Prostate gland (tissue), 2 donors: ENCODE results near the gene ARPP19.

Experiments
- CTCF ChIP-seq, 4 experiments: fragments of 200-600 bp in 2 of 4; fragments of 450-650 bp in 2 of 4; sonication (generic) in 2 of 4; IDR thresholded peaks; 1 replicate in 3 of 4; 2 replicates in 1 of 4; pipeline ENCODE4 v1.5.1; 2016 to 2019; ENCODE audit warnings: antibody characterized with exemption in 4 of 4, mild to moderate bottlenecking in 2 of 4, moderate library complexity in 2 of 4
- POLR2AphosphoS5 ChIP-seq: sonication (generic); formaldehyde crosslinking; IDR thresholded peaks from one replicate; pipeline ENCODE4 v1.6.1; 2017; ENCODE audit warnings: antibody characterized with exemption

GRCh38 chr15:52579852-52580251 lies 11.0 kb upstream of the ARPP19 start:
- TF ChIP-seq POLR2AphosphoS5 (no peak), CTCF (IDR thresholded peaks at IDR 0.05) (no peak)
